ENCODE data around the gene ZNF784. TPM values are rescaled to one million over a fixed set of nuclear protein-coding genes. Genes with fewer than 3 reads are reported as not detected.
A peak's percentile ranks its signal among the peaks of the same experiment; 100 is the strongest.

Gene ZNF784
- total and polyA plus RNA-seq, 2 of the 13 experiments (the other 11 are each of a cell fraction or from before 2014, with no cell fraction given): 4.1 to 4.2 TPM

- TF ChIP-seq, protein P1, sequence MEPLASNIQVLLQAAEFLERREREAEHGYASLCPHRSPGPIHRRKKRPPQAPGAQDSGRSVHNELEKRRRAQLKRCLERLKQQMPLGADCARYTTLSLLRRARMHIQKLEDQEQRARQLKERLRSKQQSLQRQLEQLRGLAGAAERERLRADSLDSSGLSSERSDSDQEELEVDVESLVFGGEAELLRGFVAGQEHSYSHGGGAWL (CRISPR knock-in tag; IDR thresholded peaks at IDR 0.05): peak; percentile 87; the same call in 1 of the 2 replicates
- TF ChIP-seq AHR (CRISPR knock-in tag; IDR thresholded peaks at IDR 0.05): peak; percentile 68; the same call in 1 of the 2 replicates
- TF ChIP-seq PHF20 (CRISPR knock-in tag; IDR thresholded peaks at IDR 0.05): peak; percentile 75
- peak; percentile 57 for TF ChIP-seq ZNF275 (CRISPR knock-in tag; IDR thresholded peaks at IDR 0.05; ENCODE audit: borderline replicate concordance)
- TF ChIP-seq KLF9 (CRISPR knock-in tag; IDR thresholded peaks at IDR 0.05; ENCODE audit: low read depth): 0 out of 2 replicates have a peak, but pooled peaks have one; percentile 5
- peak; percentile 96 for TF ChIP-seq ZNF740 (CRISPR knock-in tag; IDR thresholded peaks at IDR 0.05)
- no peak for TF ChIP-seq HMG20B (CRISPR knock-in tag; conservative IDR thresholded peaks at IDR 0.05)
- TF ChIP-seq BORCS8-MEF2B (CRISPR knock-in tag; IDR thresholded peaks at IDR 0.05): peak; percentile 36; the same call in 1 of the 2 replicates
- peak; percentile 43 for TF ChIP-seq HNRNPLL (IDR thresholded peaks at IDR 0.05; ENCODE audit: low read depth, low read length, poor library complexity, severe bottlenecking)
- TF ChIP-seq ZNF354B (CRISPR knock-in tag; IDR thresholded peaks at IDR 0.05): no peak
- TF ChIP-seq ZNF138 (CRISPR knock-in tag; IDR thresholded peaks at IDR 0.05; ENCODE audit: low read depth): 0 out of 2 replicates have a peak, but pooled peaks have one; percentile 55
- no peak for TF ChIP-seq ZNF431 (CRISPR knock-in tag; IDR thresholded peaks at IDR 0.05; ENCODE audit: borderline replicate concordance, low read depth)
- TF ChIP-seq MXI1 (IDR thresholded peaks at IDR 0.05; ENCODE audit: borderline replicate concordance, low read depth, low read length): 0 out of 3 replicates have a peak, but pooled peaks have one; percentile 9
- no peak for TF ChIP-seq NR3C1 (CRISPR knock-in tag; IDR thresholded peaks at IDR 0.05)
- TF ChIP-seq PHB2 (IDR thresholded peaks at IDR 0.05; ENCODE audit: partially characterized antibody): no peak
- peak; percentile 46 for TF ChIP-seq BCL6 (CRISPR knock-in tag; IDR thresholded peaks at IDR 0.05)
- peak; percentile 74; the same call in 1 of the 2 replicates for TF ChIP-seq YEATS2 (CRISPR knock-in tag; IDR thresholded peaks at IDR 0.05; ENCODE audit: borderline replicate concordance)
- peak; percentile 44; the same call in 1 of the 2 replicates for TF ChIP-seq ZSCAN25 (CRISPR knock-in tag; IDR thresholded peaks at IDR 0.05)
- no peak for TF ChIP-seq HMG20A (CRISPR knock-in tag; IDR thresholded peaks at IDR 0.05; ENCODE audit: borderline replicate concordance)
- TF ChIP-seq ZNF142 (CRISPR knock-in tag; IDR thresholded peaks at IDR 0.05): peak; percentile 5; the same call in 1 of the 2 replicates
- TF ChIP-seq AGO2 (optimal IDR thresholded peaks at IDR 0.05; ENCODE audit: low read depth, low read length): peak; percentile 87
- 0 out of 2 replicates have a peak, but pooled peaks have one; percentile 62 for TF ChIP-seq NRL (CRISPR knock-in tag; IDR thresholded peaks at IDR 0.05; ENCODE audit: borderline replicate concordance)
- 0 out of 2 replicates have a peak, but pooled peaks have one; percentile 27 for TF ChIP-seq ZNF225 (CRISPR knock-in tag; IDR thresholded peaks at IDR 0.05)
Measured at GRCh38 chr19:55598719-55599467, 25.5 kb downstream of the ZNF784 start (continued).

Data from HepG2 (cell line).